Measurements from ENCODE around the gene PPP2R2C.

The PPP2R2C gene

DNA sequence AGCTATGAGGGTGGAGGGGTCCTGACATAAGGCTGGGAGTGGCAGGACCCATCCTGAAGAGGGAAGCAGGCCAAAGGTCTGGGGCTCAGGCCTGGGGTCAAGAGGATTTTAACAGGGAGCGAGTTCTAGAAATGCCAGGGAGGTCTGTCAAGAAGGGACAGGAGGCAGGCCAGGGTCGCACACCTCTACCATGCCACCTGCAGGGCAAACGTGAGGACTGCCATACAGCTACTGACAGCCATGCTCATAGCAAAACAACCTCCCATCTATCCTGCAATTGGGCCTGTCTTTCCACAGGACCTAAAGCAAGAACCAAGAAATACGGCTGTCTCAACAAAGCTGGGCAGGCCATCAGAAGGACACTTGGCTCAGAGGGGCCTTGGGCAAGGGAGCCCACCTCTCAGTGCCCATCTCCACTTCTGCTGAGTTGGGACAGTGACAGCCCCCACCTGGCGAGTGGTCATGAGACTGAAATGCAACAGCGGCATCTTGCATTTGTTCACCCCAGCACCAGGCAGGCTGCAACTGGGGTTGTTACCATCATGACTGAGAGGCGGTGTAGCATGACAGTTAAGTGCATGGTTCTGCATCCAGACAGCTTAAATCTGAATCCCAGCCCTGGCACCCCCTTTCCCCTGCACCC lies 110.0 kb downstream of the PPP2R2C start:
- no peak for DNase-seq (ENCODE audit: low spot score)

- no peak for DNase-seq (ENCODE audit: low spot score)
Measured at GRCh38 chr4:6361076-6361784, 111.2 kb downstream of the PPP2R2C start.

GRCh38 chr4:6360385-6360784 lies 112.0 kb downstream of the PPP2R2C start:
- DNase-seq (ENCODE audit: low spot score) = no peak

DNA sequence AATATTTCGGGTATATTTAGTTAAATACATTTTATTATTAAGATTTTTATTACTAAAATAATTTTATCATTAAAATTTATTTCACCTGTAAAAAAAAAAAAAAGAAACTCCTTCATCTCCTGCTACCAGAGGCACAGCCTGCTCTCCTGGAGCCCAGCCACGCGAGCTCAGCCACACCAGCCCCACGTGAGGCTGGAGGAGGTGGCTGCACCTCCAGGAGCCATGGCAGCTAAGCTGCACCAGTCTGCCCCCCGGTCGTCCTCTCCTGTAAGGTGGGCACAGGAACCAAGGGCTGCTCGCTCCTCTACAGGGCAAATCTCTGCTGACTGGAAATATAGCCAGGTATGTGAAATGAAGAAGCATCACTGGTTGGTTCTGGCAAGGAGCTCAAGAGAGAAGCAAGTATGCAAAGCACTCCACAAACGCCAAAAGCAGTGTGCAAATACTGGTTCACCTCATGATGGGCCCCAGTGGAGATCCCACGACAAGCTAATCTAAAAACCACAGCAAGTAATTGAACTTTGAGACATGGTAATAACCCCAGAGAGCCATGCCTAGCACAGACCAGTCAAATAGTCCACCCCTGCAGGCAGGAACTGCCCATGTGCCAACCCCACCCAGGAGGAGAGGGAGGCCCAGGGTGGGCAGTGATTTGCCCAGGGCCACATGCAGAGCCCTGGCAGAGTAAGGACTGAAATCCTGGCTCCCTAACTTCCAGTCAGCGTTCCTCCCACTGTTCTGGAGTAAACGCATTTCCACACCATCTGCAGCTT lies 112.7 kb downstream of the PPP2R2C start:
- DNase-seq (ENCODE audit: low spot score) = no peak

GRCh38 chr4:6357476-6357875 lies 114.9 kb downstream of the PPP2R2C start:
- no peak for DNase-seq (ENCODE audit: low spot score)

DNA sequence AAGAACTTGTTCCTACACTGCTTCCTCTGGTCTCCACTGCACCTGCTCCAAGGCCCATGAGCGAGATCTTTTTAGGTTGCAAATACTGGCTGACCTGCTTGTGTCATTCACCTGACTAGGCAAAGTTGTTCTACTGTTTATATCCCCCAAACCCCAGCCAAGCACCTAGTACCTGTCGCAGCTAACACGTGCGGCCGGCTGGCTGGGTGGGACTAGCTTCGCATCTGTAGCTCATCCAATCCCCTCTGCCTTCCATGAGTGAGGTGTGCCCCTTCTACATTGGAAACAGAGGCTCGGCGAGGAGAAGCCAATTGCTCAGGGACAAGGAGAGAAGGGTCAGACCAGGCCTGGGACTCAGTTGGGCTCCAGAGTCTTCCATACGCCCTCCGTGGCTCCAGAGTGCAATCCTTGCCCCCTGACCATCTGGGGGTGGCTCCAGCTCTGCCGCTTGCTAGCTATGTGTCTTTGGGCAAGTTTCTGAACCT lies 116.3 kb downstream of the PPP2R2C start:
- DNase-seq (ENCODE audit: low spot score) = no peak

DNA sequence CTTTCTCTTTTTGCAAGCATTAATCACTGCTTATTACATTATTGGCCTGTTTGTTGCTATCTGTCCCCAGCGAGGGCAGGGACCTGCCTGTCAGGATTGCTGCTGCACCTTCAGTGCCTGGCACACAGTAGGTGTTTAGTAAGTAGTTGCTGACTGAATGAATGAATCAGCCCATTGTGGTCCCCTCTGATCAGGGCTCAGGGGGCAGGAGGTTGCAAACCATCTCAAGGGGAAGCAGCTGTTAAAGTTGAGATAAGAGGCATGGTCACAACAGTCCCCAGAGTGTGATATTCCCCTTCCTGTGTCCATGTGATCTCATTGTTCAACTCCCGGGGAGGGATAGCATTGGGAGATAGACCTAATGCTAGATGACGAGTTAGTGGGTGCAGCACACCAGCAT lies 117.4 kb downstream of the PPP2R2C start:
- DNase-seq (ENCODE audit: low spot score) = no peak

- DNase-seq (ENCODE audit: low spot score) = no peak
Measured at GRCh38 chr4:6354626-6355025, 117.8 kb downstream of the PPP2R2C start.

DNA sequence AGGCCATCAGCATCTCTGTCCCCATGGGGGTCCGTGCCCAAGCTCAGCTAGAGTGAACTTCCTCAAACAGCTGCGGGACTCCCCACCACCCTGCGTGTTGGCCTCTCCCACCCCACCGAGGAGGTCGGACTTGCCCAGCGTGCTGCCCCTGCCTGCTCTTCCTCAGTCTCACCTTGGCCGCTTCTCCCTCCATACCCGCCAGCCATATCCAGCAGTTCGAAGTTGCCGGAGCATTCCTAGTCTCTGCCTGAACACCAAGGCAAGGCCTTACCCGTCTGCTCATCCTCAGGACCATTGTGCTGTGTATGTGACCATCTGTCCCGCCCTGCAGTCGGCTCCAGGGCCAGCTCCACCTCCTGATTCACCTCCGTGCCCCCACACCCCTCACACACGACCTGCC lies 118.3 kb downstream of the PPP2R2C start:
- no peak for DNase-seq (ENCODE audit: low spot score)

DNA sequence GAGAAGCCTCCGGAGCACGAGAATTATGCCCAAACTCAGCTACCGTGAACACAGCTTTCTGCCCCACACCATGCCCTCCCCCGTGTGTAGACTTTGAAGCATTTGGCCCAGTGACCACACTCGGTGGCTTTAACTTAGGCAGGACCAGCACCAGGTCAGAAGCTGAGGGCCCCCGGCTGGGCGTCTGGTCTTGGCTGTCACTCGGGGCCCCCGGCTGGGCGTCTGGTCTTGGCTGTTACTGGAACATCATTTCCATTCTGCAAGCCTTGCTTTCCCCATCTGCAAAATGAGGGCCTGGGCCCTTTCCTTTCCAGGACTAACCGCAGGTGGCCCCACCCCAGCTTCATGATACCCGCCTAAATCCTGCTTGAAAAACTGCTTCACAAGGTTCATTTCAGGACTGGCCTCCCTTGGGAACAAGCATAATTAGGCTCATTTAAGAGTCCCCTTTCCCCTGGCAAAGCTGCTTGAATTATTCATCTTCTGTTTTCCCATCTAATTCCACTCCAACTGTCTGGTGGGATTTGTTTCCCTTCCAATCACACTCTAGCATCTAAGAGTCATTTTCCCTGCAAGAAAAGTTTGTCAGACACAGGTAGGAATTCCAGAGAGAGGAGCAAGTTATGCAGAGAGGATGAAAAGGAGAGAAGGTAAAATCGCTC lies 120.3 kb downstream of the PPP2R2C start:
- DNase-seq (ENCODE audit: low spot score) = no peak

DNA sequence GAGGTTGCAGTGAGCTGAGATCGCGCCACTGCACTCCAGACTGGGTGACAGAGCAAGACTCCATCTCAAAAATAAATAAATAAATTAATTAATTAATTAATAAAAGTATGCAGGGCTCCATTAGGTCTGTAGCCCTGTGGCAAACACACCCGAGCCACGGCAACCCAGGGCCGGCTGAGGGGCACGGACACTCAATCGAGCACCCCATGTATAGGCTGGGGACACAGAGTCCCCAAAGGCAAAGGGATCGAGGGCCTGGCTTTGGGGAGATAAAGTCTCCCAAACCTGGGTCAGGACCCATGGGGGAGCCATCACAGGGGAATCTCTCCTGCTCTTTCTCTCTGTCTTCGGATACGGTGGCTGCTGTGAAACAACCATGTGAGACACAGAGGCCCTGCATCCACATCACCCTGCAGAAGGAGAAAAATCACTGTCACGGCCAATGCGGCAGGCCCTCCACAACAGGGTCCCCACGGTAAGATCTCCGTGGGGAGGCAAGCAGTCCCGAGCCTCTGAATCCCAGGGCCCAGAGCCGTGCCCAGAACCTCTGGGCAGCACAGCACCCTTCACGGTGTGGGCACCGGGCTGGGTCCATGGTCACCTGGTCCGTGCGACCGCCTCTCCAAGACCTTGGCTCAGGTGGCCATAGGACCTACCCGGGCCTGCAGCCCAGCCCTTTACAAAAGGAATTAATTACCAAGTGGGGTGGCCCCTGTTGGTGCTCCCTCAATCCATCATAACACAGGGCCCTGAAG lies 121.0 kb downstream of the PPP2R2C start:
- DNase-seq (ENCODE audit: low spot score) = no peak

DNA sequence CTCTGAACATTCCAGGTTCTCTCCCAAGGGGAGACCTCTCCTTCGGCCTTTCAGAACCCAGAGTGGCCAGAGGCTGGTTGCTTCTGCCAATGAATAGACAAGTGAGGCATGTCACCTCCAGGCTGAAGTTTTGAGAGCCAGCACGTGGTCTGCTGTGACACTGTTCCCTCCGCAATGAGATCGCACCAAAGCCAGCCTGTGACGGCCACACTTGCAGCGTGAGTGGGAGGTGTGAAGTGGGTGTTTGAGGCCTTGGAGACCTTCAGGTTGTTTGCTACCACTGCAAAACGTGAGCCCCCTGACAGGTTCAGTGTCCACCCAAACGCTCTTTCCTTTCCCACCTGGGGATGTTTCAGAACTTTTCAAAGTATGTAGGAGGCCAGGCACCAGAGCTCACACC lies 121.8 kb downstream of the PPP2R2C start:
- DNase-seq (ENCODE audit: low spot score) = no peak

DNA sequence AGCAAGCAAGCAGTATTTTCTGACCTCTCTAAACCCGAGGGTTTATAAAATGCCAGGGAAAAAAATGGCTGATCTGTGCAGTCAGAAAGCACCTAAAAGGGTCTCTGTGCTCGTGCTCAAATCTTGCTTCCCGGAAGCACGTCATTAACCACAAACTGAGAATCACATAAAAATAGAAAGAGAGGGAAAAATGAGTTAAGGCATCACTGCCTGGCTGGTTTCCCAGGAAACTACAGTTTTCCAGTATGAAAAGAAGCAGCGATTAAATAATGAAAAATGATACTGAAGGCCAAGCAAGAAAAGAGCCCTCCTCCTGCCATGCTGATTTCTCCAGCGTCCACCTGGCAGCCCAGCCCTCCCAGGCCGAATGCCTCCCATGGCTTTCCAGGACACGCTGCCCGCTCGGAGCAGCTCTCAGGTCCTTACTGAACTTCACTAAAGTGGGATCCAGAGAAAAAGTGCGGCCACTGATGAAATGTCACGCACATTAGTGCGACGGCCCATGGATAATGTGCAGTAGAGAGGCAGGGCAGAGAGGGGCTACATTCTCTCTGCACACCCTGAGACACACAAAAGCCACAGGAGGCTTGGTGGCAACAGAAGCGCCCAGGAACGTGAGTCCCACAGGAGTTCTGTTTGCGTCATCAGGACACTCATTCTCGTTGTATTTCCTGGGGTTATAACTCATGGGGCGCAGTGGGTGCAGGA lies 122.4 kb downstream of the PPP2R2C start:
- no peak for DNase-seq (ENCODE audit: low spot score)

DNA sequence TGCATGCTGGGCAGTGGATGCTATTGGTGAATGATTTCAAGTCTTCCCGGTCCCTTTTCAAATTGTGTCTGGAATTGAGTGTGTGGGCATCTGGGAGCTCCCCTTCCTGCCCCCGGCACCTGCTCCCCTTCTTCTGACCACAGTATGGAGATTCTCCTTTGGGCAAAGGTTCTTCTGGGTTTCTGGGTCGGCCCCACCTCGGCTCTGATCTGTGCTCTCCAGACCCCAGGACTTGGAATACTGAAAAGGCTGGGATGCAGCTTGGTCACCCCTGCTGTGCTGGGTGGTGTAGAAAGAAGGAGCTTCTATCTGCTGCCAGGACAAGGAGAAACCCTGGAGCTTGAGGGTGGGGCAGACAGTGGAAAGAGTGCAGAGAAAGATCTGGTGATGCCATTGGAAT lies 124.0 kb downstream of the PPP2R2C start:
- DNase-seq (ENCODE audit: low spot score) = no peak

- DNase-seq (ENCODE audit: low spot score) = no peak
Measured at GRCh38 chr4:6347511-6348045, 124.8 kb downstream of the PPP2R2C start.

DNA sequence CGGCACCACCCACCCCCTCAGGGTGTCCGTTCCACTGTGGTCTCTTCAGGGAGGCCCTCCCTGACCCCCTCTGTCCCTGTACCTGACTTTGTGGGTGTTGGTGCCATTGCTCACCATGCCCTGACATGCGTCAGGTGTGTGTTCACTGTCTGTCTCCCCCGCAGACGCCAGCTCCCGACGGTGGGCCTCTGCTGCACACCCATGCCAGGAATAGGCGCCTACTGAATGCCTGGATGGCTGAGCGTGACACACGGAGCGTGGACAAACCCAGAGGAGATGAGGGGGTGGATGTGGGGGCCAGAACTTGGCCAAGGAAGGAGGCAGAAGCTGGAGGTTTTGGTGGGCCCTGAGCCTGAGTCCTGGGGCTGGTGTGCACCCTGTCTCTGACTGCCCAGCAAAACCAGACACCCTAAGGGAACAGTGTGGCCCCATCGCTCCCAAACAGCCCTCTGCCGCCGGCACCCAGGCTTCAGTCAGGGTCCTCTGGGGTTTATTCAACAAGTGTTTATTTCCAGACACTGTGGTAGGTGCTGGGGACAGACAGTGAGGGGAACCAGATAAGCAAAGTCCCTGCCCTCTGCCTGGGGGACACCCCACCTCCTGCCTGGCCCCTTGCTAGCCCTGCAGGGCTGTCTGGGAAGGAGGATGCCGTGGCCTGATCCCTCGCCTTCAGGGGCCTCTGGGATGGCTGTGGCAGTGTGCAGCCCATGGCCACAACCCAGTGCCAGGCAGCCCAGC lies 125.9 kb downstream of the PPP2R2C start:
- DNase-seq (ENCODE audit: low spot score) = no peak

- no peak for DNase-seq (ENCODE audit: low spot score)
Measured at GRCh38 chr4:6345866-6346265, 126.5 kb downstream of the PPP2R2C start.

GRCh38 chr4:6345096-6345830 lies 127.2 kb downstream of the PPP2R2C start:
- no peak for DNase-seq (ENCODE audit: low spot score)

DNA sequence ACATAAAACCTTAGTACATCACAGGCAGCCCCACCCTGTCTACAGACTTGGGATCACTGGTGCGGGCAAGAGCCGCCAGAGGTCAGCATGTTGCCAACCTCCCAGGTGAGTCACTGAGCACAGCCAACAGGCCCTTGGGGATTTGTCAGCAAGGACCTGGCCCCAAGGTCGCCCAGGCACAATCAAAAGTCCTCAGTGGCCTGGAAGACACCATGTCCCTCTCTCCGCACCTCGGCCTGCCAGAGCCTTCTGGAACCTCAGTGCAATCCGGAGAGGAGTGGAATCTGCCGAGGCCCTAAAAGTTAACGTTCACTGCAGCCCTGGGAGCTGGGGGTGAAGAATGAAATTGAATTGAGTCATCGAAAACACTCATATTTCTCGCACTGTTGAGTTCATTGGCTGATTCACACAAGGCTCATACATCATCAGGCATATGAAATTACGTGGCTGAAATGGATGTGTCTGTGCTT lies 128.4 kb downstream of the PPP2R2C start:
- no peak for DNase-seq (ENCODE audit: low spot score)

All from CD4-positive, alpha-beta T cell treated with Interleukin-2 at 100 ng/mL for 4 hours (primary cell).